B cell (primary cell): ENCODE measurements around the gene EPHA2. TPM values are rescaled to one million over a fixed set of nuclear protein-coding genes. Genes with fewer than 3 reads are reported as not detected.

Experiments
- ATAC-seq: fragments of 200-7000 bp; cut with Tn5 transposase; one replicate; pipeline ENCODE4 v1.10.0; 2021; ENCODE audit warnings: low read depth, mild to moderate bottlenecking, moderate number of reproducible peaks, moderate library complexity
- CTCF ChIA-PET: fragments of 350-600 bp; sonication (Branson Sonifier 250); formaldehyde crosslinking; loops from one replicate; lab custom pipeline; 2021; ENCODE audit warnings: antibody characterized with exemption, inconsistent platforms; lab: Charles Lee
- POLR2A ChIA-PET: fragments of 350-600 bp; sonication (Branson Sonifier 250); formaldehyde crosslinking; loops from one replicate; lab custom pipeline; 2021; ENCODE audit warnings: antibody characterized with exemption; lab: Charles Lee
- DNase-seq: peaks from one replicate; pipeline ENCODE4 v3.0.0; 2013
- H2AFZ ChIP-seq: 2 replicates; pipeline ENCODE4 v1.6.1; 2012; ENCODE audit warnings: mild to moderate bottlenecking, low read depth, low read length; ENCODE audit not compliant: insufficient read depth, poor library complexity, severe bottlenecking
- H3K27ac ChIP-seq, 2 donors: 1 replicate in 1 of 2; 2 replicates in 1 of 2; pipeline ENCODE4 v1.5.1; 2012 to 2013; ENCODE audit warnings: low read length in 2 of 2, mild to moderate bottlenecking in 2 of 2, moderate library complexity in 1 of 2
- H3K27me3 ChIP-seq, 4 experiments: fragments of 200-600 bp in 1 of 4; sonication (generic) in 1 of 4; replicated peaks in 1 of 4; 1 replicate in 2 of 4; 2 replicates in 2 of 4; pipeline versions ENCODE4 v1.6.1 to v1.7.0; 2013 to 2016; ENCODE audit warnings: low read length in 3 of 4, mild to moderate bottlenecking in 2 of 4, mixed read lengths in 1 of 4, moderate library complexity in 1 of 4; ENCODE audit not compliant: insufficient read depth in 4 of 4, control insufficient read depth in 3 of 4; ENCODE audit errors: control extremely low read depth in 1 of 4
- H3K36me3 ChIP-seq, 2 experiments: replicated peaks in 1 of 2; 1 replicate in 1 of 2; 2 replicates in 1 of 2; pipeline versions ENCODE4 v1.6.1 to v1.7.1; 2013; ENCODE audit warnings: low read length in 1 of 2; ENCODE audit not compliant: insufficient read depth in 2 of 2, control insufficient read depth in 1 of 2; ENCODE audit errors: control extremely low read depth in 1 of 2, extremely low read depth in 1 of 2
- H3K4me1 ChIP-seq, 2 donors: fragments of 200-600 bp in 1 of 2; sonication (generic) in 1 of 2; 1 replicate in 1 of 2; 2 replicates in 1 of 2; pipeline versions ENCODE4 v1.5.1 to v1.6.1; 2013 to 2017; ENCODE audit warnings: low read length in 2 of 2; ENCODE audit not compliant: control insufficient read depth in 2 of 2, insufficient read depth in 2 of 2
- H3K4me2 ChIP-seq: replicated peaks from 2 replicates; pipeline ENCODE3; 2012; ENCODE audit warnings: mild to moderate bottlenecking, low read depth, low read length; ENCODE audit not compliant: poor library complexity, severe bottlenecking
- H3K4me3 ChIP-seq, 5 experiments: fragments of 200-600 bp in 1 of 5; sonication (generic) in 1 of 5; 1 replicate in 3 of 5; 2 replicates in 2 of 5; pipeline versions ENCODE4 v1.5.1 to v1.7.0; 2011 to 2016; ENCODE audit warnings: low read length in 4 of 5, mild to moderate bottlenecking in 4 of 5, low read depth in 2 of 5, control low read depth in 1 of 5, moderate library complexity in 1 of 5; ENCODE audit not compliant: insufficient read depth in 1 of 5; ENCODE audit errors: control extremely low read depth in 1 of 5, extremely low read depth in 1 of 5
- H3K79me2 ChIP-seq: fragments of 200-600 bp; sonication (generic); one replicate; pipeline ENCODE4 v1.6.0; 2016; ENCODE audit warnings: low read length; ENCODE audit not compliant: control insufficient read depth, insufficient read depth
- H3K9ac ChIP-seq: fragments of 200-600 bp; sonication (generic); 2 replicates; pipeline ENCODE4 v1.6.1; 2017; ENCODE audit warnings: mild to moderate bottlenecking, low read length, moderate library complexity
- H3K9me3 ChIP-seq, 3 donors: one replicate each; pipeline versions ENCODE4 v1.6.1 to v1.7.1; 2013; ENCODE audit warnings: low read length in 2 of 3; ENCODE audit not compliant: control insufficient read depth in 2 of 3, insufficient read depth in 1 of 3; ENCODE audit errors: control extremely low read depth in 1 of 3
- H4K20me1 ChIP-seq: 2 replicates; pipeline ENCODE4 v1.6.0; 2012; ENCODE audit warnings: mild to moderate bottlenecking, low read length; ENCODE audit not compliant: insufficient read depth, control insufficient read depth, poor library complexity, severe bottlenecking
- H3K27ac Mint-ChIP-seq: one replicate; pipeline ENCODE4 v1.8.0; 2021; ENCODE audit warnings: mixed read lengths
- H3K27me3 Mint-ChIP-seq: one replicate; pipeline ENCODE4 v1.8.0; 2021; ENCODE audit warnings: mixed read lengths
- H3K4me1 Mint-ChIP-seq: one replicate; pipeline ENCODE4 v1.8.0; 2021; ENCODE audit warnings: mixed read lengths
- H3K4me3 Mint-ChIP-seq: one replicate; pipeline ENCODE4 v1.8.0; 2021; ENCODE audit warnings: mixed read lengths
- H3K9me3 Mint-ChIP-seq: one replicate; pipeline ENCODE4 v1.8.0; 2022; ENCODE audit warnings: mixed read lengths; ENCODE audit not compliant: insufficient read depth
- EZH2 ChIP-seq: IDR thresholded peaks from 2 replicates; pipeline ENCODE4 v1.6.1; 2012; ENCODE audit warnings: borderline replicate concordance, low read depth, mild to moderate bottlenecking, moderate library complexity, low read length; ENCODE audit not compliant: insufficient read depth, poor library complexity, severe bottlenecking
- WGBS: methylation state at CpG from one replicate; pipeline ENCODE4 v1.1.5; 2013; ENCODE audit warnings: missing lambda C conversion rate; ENCODE audit not compliant: insufficient coverage; 5-methylcytosine and 5-hydroxymethylcytosine counted together
- intact Hi-C: fragments of 100-400 bp; cut with micrococcal nuclease; formaldehyde crosslinking; loops from one replicate; pipeline ENCODE4 v1.10.0; 2022
- polyA plus RNA-seq: library from polyadenylated mRNA; depleted of rRNA; stranded (reverse); fragments of >200 nt; gene quantifications from 2 replicates; pipeline ENCODE4 v1.2.3, GENCODE V29; 2012
- total RNA-seq, 2 donors: library from RNA; stranded (reverse); fragments of 120-200 nt in 1 of 2; gene quantifications; 1 replicate in 1 of 2; 2 replicates in 1 of 2; pipeline versions ENCODE4 v1.2.3 to v1.2.4, GENCODE V29; 2013 to 2022
- TF ChIP-seq, protein P1 (sequence below): fragments of 200-600 bp; IDR thresholded peaks from one replicate; pipeline ENCODE4 v1.8.0; 2022; ENCODE audit warnings: antibody characterized with exemption, mild to moderate bottlenecking

EPHA2 gene
- total and polyA plus RNA-seq, 2 donors (not counting 1 experiment from before 2014, with no cell fraction given) = 0.12 TPM; not detected in 1

DNA sequence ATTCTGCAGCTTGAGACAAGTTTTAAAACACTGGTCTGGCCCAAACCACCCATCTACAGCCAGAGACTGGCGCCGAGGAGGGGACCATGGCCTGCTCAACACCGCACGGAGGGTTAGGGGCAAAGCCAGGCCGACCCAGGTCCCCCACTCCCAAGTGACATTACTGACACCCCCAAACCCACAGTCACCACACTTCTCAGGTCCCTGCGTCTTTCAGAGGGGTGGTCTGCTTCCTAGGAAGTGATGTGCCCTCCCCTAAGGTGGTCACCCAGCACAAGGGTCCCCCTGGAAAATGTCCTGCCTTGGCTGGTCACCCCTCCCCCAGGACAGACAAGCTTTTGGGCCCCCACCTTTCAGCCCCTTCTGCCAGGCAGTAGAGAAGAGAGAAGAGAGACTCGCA, 20.8 kb upstream of the EPHA2 start:
- 85% methylated on average over 6 of the region's 7 CpGs for WGBS
- Histone ChIP-seq H3K9ac (no peak overlapping the region), H3K4me2 (no peak overlapping the region), H3K4me1 (no peaks in the 10 kb centered on the region), H3K9me3 (no peaks in the 10 kb centered on the region), H3K27ac (no peak overlapping the region), H4K20me1 (no peaks in the 10 kb centered on the region), H3K27me3 (peaks cover 0 to 36% (median 3%) of the 10 kb centered on the region in 4 experiments), H3K79me2 (no peaks in the 10 kb centered on the region), H3K4me3 (no peak overlapping the region), H3K36me3 (no peaks in the 10 kb centered on the region), H2AFZ (no peak overlapping the region)
- H3K9me3 Mint-ChIP-seq = no peaks in the 10 kb centered on the region
- peaks cover 35% of the 10 kb centered on the region for H3K27me3 Mint-ChIP-seq
- H3K4me1 Mint-ChIP-seq = no peaks in the 10 kb centered on the region
- ChIA-PET POLR2A (no interaction called here), CTCF (no interaction called here)
- H3K4me3 Mint-ChIP-seq = no peak overlapping the region
- no peak for TF ChIP-seq EZH2
- TF ChIP-seq, protein P1, sequence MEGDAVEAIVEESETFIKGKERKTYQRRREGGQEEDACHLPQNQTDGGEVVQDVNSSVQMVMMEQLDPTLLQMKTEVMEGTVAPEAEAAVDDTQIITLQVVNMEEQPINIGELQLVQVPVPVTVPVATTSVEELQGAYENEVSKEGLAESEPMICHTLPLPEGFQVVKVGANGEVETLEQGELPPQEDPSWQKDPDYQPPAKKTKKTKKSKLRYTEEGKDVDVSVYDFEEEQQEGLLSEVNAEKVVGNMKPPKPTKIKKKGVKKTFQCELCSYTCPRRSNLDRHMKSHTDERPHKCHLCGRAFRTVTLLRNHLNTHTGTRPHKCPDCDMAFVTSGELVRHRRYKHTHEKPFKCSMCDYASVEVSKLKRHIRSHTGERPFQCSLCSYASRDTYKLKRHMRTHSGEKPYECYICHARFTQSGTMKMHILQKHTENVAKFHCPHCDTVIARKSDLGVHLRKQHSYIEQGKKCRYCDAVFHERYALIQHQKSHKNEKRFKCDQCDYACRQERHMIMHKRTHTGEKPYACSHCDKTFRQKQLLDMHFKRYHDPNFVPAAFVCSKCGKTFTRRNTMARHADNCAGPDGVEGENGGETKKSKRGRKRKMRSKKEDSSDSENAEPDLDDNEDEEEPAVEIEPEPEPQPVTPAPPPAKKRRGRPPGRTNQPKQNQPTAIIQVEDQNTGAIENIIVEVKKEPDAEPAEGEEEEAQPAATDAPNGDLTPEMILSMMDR = no peak
- H3K27ac Mint-ChIP-seq = no peak overlapping the region
- intact Hi-C loops = no loop called here
- ATAC-seq = no peak
- DNase-seq = no peak

DNA sequence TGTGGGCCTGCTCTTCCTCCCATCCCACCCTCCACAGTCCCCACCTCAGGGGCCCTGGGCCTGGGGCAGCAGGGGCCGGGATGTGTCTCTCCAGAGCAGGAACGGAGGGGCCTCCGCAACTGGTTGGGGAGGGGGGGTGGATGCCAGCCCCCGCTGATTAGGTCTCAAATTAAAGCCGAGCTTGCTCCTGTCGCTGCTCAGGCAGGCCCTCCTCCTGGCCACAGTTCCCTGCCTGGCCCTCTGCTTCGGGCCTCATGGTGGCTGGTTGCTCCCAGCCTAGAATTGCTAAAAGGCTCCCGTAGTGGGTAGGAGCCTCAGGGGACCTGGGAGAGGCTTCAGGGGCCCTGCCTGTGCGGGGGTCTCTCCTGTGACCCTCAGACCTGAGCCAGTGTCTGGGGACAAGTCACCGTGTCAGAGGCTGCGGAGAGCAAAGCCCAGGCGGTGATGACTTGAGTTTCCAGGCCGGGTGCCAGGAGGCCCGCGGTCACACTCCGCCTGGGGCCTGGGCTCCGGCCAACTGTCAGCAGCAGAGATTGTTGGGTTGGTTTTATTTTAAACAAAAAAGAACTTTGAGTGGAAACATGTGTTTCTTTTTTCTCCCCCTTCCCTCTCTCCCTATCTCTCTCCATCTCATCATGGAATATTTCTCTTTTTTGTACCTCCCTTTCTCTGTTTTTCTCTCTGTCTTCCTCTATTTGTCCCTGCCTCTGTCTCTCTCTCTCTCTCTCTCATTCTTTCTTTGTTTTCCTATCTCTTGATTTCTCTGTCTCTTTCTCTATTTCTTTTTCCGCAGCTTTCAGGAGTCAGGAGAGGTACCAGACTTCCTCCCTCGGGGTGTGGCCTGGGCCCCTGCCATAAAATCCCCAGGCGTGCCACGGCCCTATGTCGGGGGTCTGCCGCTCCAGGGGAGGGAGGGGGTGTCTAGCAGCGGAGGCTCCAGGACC, 20.0 kb upstream of the EPHA2 start:
- no peaks in the 10 kb centered on the region for H3K4me1 Mint-ChIP-seq
- H3K9ac ChIP-seq = no peak overlapping the region
- no peak for DNase-seq
- H3K27me3 ChIP-seq = peaks cover 0 to 38% (median 3%) of the 10 kb centered on the region in 4 experiments
- H2AFZ ChIP-seq = peak overlapping the region; percentile 19
- 34% methylated on average over 12 of the region's 24 CpGs for WGBS
- H3K4me1 ChIP-seq = no peaks in the 10 kb centered on the region
- H3K4me2 ChIP-seq = no peak overlapping the region
- no peaks in the 10 kb centered on the region for H3K9me3 Mint-ChIP-seq
- peaks cover 38% of the 10 kb centered on the region for H3K27me3 Mint-ChIP-seq
- ChIA-PET POLR2A (no interaction called here), CTCF (no interaction called here)
- no peak for ATAC-seq
- H4K20me1 ChIP-seq = no peaks in the 10 kb centered on the region
- H3K27ac Mint-ChIP-seq = no peak overlapping the region
- H3K27ac ChIP-seq = no peak overlapping the region
- no peaks in the 10 kb centered on the region for H3K36me3 ChIP-seq
- H3K79me2 ChIP-seq = no peaks in the 10 kb centered on the region
- no peak overlapping the region for H3K4me3 ChIP-seq
- no peak overlapping the region for H3K4me3 Mint-ChIP-seq
- intact Hi-C loops = no loop called here
- TF ChIP-seq EZH2 = no peak
- TF ChIP-seq, protein P1 = no peak
- no peaks in the 10 kb centered on the region for H3K9me3 ChIP-seq
